NOMO-1 treated with dmso at 0.1 percent for 144 hours (cell line): ENCODE data around the gene SLC9A7.
"Not testable (repeated sequence)": the region's sequence is repeated elsewhere in the genome, so short reads cannot be mapped to it uniquely, and the experiment has no call there.

Experiments used
- DNase-seq: peaks from one replicate; lab custom pipeline; 2025; ENCODE audit not compliant: unreplicated experiment; lab: John Stamatoyannopoulos, UW

The SLC9A7 gene

DNA sequence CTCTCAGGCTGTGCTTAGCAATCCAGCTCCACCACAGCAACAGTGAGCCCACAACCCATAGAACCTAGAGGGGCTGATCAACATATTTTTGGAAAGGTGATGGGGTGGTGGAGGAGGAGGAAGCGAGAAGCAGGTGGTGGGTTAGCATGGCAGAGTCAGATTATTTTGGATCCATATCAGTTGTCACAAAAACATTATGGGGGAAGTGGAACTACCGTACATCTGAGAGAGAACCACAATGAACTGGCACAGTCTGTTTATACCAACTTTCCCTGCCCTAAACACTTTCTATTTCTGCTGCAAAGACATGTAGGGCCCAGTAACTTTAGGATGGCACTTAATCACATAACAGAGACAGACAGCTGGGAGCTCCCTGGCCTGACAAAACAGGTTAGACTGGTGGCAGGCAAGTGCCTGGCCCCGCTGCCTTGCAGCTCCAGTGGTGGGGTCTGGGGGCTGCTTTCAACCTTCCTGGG is 4.3 kb downstream of the SLC9A7 start:
- no peak for DNase-seq

GRCh38 chrX:46754036-46754435 is 4.9 kb downstream of the SLC9A7 start:
- no peak for DNase-seq

DNA sequence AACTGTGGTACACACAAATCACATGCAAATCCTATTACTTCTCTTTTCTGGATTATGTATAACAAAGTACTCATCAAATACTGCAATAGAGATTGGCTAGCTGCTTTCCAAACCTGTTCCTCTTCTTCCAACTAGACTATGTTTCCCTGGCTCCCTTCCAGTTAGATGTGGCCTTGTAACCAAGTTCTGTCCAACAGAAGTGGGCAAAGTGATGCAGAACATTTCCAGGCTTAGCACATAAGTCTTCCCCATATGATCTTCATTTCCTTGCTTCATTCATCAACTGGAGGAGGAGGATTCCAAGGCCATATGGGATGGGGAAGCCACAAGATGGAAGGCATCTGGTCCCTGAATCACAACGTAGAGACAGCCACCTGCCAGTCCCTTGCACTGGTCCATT is 8.0 kb downstream of the SLC9A7 start:
- DNase-seq = no peak

GRCh38 chrX:46744009-46744408 is 14.9 kb downstream of the SLC9A7 start:
- no peak for DNase-seq

DNA sequence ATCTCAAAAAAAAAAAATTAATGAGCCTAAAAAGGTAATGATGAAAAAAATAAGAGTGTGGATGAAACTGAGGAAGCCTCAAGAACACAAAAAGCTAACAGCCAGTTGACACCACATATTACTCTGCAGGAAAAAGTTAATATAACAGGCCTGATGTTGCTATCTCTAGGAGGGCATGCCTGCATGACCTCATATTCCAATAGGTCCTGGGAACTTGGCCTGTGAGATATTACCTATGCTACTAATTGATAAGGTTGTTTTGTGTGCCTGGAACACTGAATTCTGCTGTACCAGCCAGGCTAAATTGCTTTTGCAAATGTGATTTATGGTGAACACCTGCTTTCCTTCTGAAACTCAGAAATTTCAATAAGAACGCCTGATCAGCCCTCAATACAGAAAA is 15.9 kb downstream of the SLC9A7 start:
- DNase-seq = no peak

DNA sequence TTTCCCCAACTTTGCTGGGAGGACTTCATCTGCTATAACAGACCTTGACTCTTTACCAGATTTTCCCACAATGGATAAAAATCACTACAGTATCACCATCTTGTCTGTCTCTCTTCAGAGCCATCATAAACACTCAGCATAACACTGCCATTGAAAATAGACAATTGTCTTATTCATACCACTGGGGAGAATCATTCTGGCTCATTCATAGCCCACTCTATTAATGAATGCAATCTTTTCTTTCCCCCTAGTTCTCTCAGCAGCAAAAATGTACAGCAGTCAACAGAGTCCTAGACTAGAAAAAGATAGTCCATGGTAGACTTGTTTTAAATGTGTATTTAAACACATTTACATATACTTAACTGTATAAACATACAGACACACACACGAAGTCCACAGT is 19.2 kb downstream of the SLC9A7 start:
- no peak for DNase-seq

- no peak for DNase-seq
These were observed 21.5 kb downstream of the SLC9A7 start for GRCh38 chrX:46737462-46737861.

- no peak for DNase-seq
These were observed 21.9 kb downstream of the SLC9A7 start for GRCh38 chrX:46737041-46737440.

DNA sequence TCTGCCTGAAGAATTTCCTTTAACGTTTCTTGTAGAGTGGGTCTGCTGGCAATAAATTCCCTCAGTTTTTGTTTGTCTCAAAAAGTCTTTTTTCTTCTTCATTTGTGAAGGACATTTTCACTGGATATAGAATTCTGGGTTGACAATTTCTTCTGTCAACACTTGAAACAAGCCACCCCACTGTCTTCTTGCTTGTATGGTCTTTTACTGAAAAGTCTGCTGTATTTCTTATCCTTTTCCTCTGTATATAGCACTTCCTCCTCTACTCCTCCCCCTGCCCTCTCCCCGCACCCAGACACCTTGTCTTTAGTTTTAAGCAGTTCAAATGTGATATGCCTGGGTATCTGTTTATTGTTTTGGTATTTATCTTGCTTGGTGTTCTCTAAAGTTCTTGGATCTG is 23.3 kb downstream of the SLC9A7 start:
- no peak for DNase-seq

- DNase-seq = no peak
These were observed 25.7 kb downstream of the SLC9A7 start for GRCh38 chrX:46733226-46733625.

DNA sequence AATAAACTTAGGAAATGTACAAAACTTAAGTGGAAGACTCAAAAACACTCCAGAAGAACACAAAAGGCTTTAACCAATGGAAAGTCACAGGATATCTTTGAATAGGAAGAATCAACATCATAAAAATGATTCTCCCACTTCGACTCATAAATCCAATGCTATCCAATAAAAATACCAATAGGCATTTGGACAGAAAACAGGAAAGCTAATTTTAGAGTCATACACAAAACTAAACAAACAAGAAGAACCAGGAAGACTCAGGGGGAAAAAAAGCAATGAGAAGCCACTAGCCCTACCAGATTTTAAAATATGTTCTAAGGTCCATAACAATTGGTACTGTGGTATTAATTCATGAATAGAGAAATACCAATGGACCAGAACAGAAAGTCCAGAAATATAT is 28.2 kb downstream of the SLC9A7 start:
- no peak for DNase-seq

DNA sequence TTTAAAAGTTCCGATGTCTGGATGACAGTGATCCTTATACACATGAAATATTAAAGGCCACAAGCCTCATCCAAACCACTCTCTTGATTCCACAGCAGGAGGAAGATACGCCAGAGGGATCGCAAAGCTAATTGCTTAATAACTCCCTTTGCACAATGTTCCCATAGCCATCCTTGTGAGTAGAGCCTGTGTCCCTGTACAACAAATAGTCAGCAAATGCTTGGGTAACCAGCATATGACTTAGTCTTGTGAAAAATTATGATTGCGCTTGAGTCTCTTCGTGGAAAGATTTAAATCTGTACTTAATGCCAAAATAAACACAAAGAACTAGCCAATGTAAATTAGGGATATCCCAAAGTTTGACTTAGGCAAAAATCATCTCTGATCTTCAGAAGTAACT is 31.5 kb downstream of the SLC9A7 start:
- no peak for DNase-seq

DNA sequence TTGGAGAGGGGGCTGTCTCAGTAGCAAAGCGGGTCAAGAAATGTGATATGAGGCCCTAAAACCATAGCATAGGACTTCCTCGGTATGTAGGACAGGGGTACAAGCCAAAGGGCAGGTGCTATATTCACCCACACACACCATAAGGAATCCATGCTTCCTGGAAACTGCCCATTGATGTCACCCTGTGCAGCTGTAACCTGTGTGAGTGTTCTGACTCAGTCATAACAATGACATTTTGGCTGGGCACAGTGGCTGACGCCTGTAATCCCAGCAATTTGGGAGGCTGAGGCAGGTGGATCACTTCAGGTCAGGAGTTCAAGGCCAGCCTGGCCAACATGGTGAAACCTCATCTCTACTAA is 35.4 kb downstream of the SLC9A7 start:
- not testable (repeated sequence) for DNase-seq

GRCh38 chrX:46722742-46723568 is 36.0 kb downstream of the SLC9A7 start:
- DNase-seq = no peak

- no peak for DNase-seq
These were observed 42.1 kb downstream of the SLC9A7 start for GRCh38 chrX:46716796-46717195.

DNA sequence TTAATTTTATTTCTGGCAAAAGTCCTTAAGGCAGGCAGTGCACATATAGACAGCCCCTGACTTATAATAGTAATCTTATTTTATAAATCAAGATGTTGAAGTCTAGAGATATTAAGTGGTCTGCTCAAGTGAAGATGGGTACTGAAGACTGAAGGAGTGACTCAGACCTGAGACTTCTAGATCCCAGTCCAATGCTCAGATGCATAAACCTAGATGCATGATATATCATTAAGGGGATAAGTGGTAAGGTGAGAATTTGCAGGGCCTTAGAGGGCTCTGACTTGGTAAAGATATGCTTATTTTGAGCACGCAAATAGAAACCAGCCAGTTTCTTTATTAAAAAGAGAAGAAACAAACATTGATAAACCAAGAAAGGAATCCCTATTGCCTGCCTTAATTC is 42.9 kb downstream of the SLC9A7 start:
- no peak for DNase-seq

DNA sequence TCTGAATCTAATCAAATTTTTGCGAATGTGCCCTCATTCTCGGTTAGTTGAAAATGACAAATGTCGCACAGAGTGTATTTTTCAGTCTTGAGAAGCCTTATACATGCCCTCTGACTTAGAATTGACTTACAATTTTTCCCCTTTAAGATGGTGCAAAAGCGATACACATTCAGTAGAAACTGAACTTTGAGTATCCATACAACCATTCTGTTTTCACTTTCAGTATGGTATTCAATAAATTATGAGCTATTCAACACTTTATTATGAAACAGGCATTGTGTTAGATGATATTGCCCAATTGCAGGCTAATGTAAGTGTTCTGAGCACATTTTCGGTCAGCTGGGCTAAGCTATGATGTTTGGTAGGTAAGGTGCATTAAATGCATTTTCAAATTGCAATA is 43.4 kb downstream of the SLC9A7 start:
- peak; percentile 23 for DNase-seq

GRCh38 chrX:46713672-46714490 is 45.0 kb downstream of the SLC9A7 start:
- no peak for DNase-seq

- no peak for DNase-seq
These were observed 46.2 kb downstream of the SLC9A7 start for GRCh38 chrX:46712764-46713163.

GRCh38 chrX:46710927-46711623 is 47.8 kb downstream of the SLC9A7 start:
- no peak for DNase-seq

DNA sequence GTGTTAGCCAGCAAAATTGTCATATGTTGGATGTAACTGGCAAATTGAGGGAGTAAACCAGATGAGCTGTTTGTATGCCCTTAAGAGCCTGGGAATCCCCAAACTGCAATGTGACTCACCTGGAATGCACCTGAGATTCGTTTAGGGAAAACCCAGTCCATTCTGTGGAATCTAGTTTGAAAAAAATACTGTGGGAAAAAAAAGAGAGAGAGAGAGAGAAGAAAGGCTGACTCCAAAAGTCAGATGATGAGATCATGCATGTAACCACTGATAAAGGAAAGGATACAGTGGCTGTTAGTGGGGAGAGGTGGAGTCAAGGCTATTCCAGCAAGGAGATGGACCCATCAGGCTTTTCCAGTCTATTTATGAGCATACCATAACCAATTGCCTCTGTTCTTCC is 48.5 kb downstream of the SLC9A7 start:
- DNase-seq = no peak
